Thyroid gland (tissue), 4 donors: ENCODE measurements around the gene APOH.

Experiments used
- POLR2A ChIP-seq, 2 donors: fragments of 450-650 bp; IDR thresholded peaks; one replicate each; pipeline ENCODE4 v1.6.1; 2017; ENCODE audit warnings: antibody characterized with exemption in 2 of 2, mild to moderate bottlenecking in 2 of 2, moderate library complexity in 1 of 2
- TF ChIP-seq, protein P1 (sequence below), 6 experiments: fragments of 200-600 bp in 3 of 6; fragments of 450-650 bp in 3 of 6; sonication (generic) in 3 of 6; IDR thresholded peaks; one replicate each; pipeline ENCODE4 v1.5.1; 2016 to 2019; ENCODE audit warnings: antibody characterized with exemption in 6 of 6, mild to moderate bottlenecking in 2 of 6, inconsistent platforms in 1 of 6, moderate library complexity in 1 of 6

- TF ChIP-seq, protein P1, sequence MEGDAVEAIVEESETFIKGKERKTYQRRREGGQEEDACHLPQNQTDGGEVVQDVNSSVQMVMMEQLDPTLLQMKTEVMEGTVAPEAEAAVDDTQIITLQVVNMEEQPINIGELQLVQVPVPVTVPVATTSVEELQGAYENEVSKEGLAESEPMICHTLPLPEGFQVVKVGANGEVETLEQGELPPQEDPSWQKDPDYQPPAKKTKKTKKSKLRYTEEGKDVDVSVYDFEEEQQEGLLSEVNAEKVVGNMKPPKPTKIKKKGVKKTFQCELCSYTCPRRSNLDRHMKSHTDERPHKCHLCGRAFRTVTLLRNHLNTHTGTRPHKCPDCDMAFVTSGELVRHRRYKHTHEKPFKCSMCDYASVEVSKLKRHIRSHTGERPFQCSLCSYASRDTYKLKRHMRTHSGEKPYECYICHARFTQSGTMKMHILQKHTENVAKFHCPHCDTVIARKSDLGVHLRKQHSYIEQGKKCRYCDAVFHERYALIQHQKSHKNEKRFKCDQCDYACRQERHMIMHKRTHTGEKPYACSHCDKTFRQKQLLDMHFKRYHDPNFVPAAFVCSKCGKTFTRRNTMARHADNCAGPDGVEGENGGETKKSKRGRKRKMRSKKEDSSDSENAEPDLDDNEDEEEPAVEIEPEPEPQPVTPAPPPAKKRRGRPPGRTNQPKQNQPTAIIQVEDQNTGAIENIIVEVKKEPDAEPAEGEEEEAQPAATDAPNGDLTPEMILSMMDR (IDR thresholded peaks at IDR 0.05): no peak
- TF ChIP-seq POLR2A (IDR thresholded peaks at IDR 0.05): no peak
Measured at GRCh38 chr17:66264696-66265095, 35.5 kb upstream of the APOH start.
